PFSK-1 (cell line): ENCODE data around the gene ELP2.

ENCODE experiments used
- FOXP2 ChIP-seq: optimal IDR thresholded peaks from 2 replicates; pipeline ENCODE3; 2011; ENCODE audit warnings: borderline replicate concordance, control low read depth, inconsistent platforms; ENCODE audit not compliant: insufficient read depth; ENCODE audit errors: extremely low read length, extremely low read depth
- POLR2AphosphoS5 ChIP-seq: IDR thresholded peaks from 2 replicates; pipeline ENCODE4 v1.6.1; 2012; ENCODE audit warnings: low read depth, mild to moderate bottlenecking, control low read depth, low read length, moderate library complexity
- SIN3A ChIP-seq: IDR thresholded peaks from 2 replicates; pipeline ENCODE4 v1.6.1; 2012; ENCODE audit warnings: mild to moderate bottlenecking, low read length, moderate library complexity, borderline replicate concordance; ENCODE audit not compliant: insufficient read depth
- TF ChIP-seq, protein P1 (sequence below), 2 experiments: IDR thresholded peaks; 2 replicates each; pipeline versions ENCODE4 v1.6.1 to v1.8.0; 2011 to 2012; ENCODE audit warnings: low read depth in 2 of 2, low read length in 2 of 2, control low read depth in 1 of 2, inconsistent platforms in 1 of 2, mild to moderate bottlenecking in 1 of 2, moderate library complexity in 1 of 2; ENCODE audit not compliant: insufficient read depth in 1 of 2

GRCh38 chr18:36086186-36086585 is 43.5 kb upstream of the ELP2 start:
- TF ChIP-seq POLR2AphosphoS5: no peak
- TF ChIP-seq SIN3A: no peak
- TF ChIP-seq, protein P1, sequence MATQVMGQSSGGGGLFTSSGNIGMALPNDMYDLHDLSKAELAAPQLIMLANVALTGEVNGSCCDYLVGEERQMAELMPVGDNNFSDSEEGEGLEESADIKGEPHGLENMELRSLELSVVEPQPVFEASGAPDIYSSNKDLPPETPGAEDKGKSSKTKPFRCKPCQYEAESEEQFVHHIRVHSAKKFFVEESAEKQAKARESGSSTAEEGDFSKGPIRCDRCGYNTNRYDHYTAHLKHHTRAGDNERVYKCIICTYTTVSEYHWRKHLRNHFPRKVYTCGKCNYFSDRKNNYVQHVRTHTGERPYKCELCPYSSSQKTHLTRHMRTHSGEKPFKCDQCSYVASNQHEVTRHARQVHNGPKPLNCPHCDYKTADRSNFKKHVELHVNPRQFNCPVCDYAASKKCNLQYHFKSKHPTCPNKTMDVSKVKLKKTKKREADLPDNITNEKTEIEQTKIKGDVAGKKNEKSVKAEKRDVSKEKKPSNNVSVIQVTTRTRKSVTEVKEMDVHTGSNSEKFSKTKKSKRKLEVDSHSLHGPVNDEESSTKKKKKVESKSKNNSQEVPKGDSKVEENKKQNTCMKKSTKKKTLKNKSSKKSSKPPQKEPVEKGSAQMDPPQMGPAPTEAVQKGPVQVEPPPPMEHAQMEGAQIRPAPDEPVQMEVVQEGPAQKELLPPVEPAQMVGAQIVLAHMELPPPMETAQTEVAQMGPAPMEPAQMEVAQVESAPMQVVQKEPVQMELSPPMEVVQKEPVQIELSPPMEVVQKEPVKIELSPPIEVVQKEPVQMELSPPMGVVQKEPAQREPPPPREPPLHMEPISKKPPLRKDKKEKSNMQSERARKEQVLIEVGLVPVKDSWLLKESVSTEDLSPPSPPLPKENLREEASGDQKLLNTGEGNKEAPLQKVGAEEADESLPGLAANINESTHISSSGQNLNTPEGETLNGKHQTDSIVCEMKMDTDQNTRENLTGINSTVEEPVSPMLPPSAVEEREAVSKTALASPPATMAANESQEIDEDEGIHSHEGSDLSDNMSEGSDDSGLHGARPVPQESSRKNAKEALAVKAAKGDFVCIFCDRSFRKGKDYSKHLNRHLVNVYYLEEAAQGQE (IDR thresholded peaks at IDR 0.05; ENCODE audit: insufficient read depth in 1 of 2, low read depth in 2 of 2, low read length in 2 of 2): no peak
- no peak for TF ChIP-seq FOXP2
